ENCODE measurements around the gene SLTM. TPM values are rescaled to one million over a fixed set of nuclear protein-coding genes. Genes with fewer than 3 reads are reported as not detected.
A peak's percentile ranks its signal among the peaks of the same experiment; 100 is the strongest.

Gene SLTM
- 45.6 and 46.1 TPM in 2 replicates for total RNA-seq (2012; rRNA removed)

GRCh38 chr15:58933281-58934113 is at the start of gene SLTM:
Gene SLTM (minus strand): TSS chr15:58933679. CDS start chr15:58933565, 114 bp downstream.
- Histone ChIP-seq H3K9ac (ENCODE audit: low read depth, low read length) (peak within 1 kb of the TSS; percentile 98), H3K4me2 (ENCODE audit: low read length) (peak within 1 kb of the TSS; percentile 85), H3K9me3 (replicated peaks; ENCODE audit: low read length) (no peaks in the 10 kb centered on the region), H3K4me1 (ENCODE audit: control insufficient read depth, insufficient read depth, low read length) (peaks cover 17% of the 10 kb centered on the region), H3K4me3 (ENCODE audit: low read length) (peak within 1 kb of the TSS; percentile 94), H3K27me3 (ENCODE audit: control insufficient read depth, insufficient read depth, low read length) (no peaks in the 10 kb centered on the region), H3K36me3 (ENCODE audit: insufficient read depth, low read length) (peaks cover 6% of the 10 kb centered on the region)

- H3K27me3 ChIP-seq (ENCODE audit: control insufficient read depth, insufficient read depth, low read length): peaks cover 12% of the 10 kb centered on the region
- H3K9ac ChIP-seq (ENCODE audit: low read depth, low read length): no peak overlapping the region
- no peaks in the 10 kb centered on the region for H3K4me1 ChIP-seq (ENCODE audit: control insufficient read depth, insufficient read depth, low read length)
- no peak overlapping the region for H3K4me3 ChIP-seq (ENCODE audit: low read length)
- no peak overlapping the region for H3K4me2 ChIP-seq (ENCODE audit: low read length)
- H3K9me3 ChIP-seq (replicated peaks; ENCODE audit: low read length): no peaks in the 10 kb centered on the region
- H3K36me3 ChIP-seq (ENCODE audit: insufficient read depth, low read length): no peaks in the 10 kb centered on the region
Measured at GRCh38 chr15:58983261-58983660, 49.8 kb upstream of the SLTM start.

GRCh38 chr15:58981808-58982475 is 48.5 kb upstream of the SLTM start:
- Histone ChIP-seq H3K4me3 (ENCODE audit: low read length) (no peak overlapping the region), H3K27me3 (ENCODE audit: control insufficient read depth, insufficient read depth, low read length) (peaks cover 12% of the 10 kb centered on the region), H3K36me3 (ENCODE audit: insufficient read depth, low read length) (no peaks in the 10 kb centered on the region), H3K4me2 (ENCODE audit: low read length) (no peak overlapping the region), H3K9me3 (replicated peaks; ENCODE audit: low read length) (no peaks in the 10 kb centered on the region), H3K9ac (ENCODE audit: low read depth, low read length) (no peak overlapping the region), H3K4me1 (ENCODE audit: control insufficient read depth, insufficient read depth, low read length) (no peaks in the 10 kb centered on the region)

- Histone ChIP-seq H3K9me3 (replicated peaks; ENCODE audit: low read length) (no peaks in the 10 kb centered on the region), H3K36me3 (ENCODE audit: insufficient read depth, low read length) (no peaks in the 10 kb centered on the region), H3K9ac (ENCODE audit: low read depth, low read length) (no peak overlapping the region), H3K4me3 (ENCODE audit: low read length) (no peak overlapping the region), H3K27me3 (ENCODE audit: control insufficient read depth, insufficient read depth, low read length) (peaks cover 12% of the 10 kb centered on the region), H3K4me1 (ENCODE audit: control insufficient read depth, insufficient read depth, low read length) (no peaks in the 10 kb centered on the region), H3K4me2 (ENCODE audit: low read length) (no peak overlapping the region)
Measured at GRCh38 chr15:58980351-58980939, 47.0 kb upstream of the SLTM start.

GRCh38 chr15:58977887-58978286 is 44.4 kb upstream of the SLTM start:
- Histone ChIP-seq H3K4me1 (ENCODE audit: control insufficient read depth, insufficient read depth, low read length) (no peaks in the 10 kb centered on the region), H3K4me2 (ENCODE audit: low read length) (no peak overlapping the region), H3K4me3 (ENCODE audit: low read length) (no peak overlapping the region), H3K9ac (ENCODE audit: low read depth, low read length) (no peak overlapping the region), H3K27me3 (ENCODE audit: control insufficient read depth, insufficient read depth, low read length) (no peaks in the 10 kb centered on the region), H3K36me3 (ENCODE audit: insufficient read depth, low read length) (no peaks in the 10 kb centered on the region), H3K9me3 (replicated peaks; ENCODE audit: low read length) (no peaks in the 10 kb centered on the region)

- no peak overlapping the region for H3K4me3 ChIP-seq (ENCODE audit: low read length)
- no peaks in the 10 kb centered on the region for H3K9me3 ChIP-seq (replicated peaks; ENCODE audit: low read length)
- no peak overlapping the region for H3K4me2 ChIP-seq (ENCODE audit: low read length)
- no peaks in the 10 kb centered on the region for H3K27me3 ChIP-seq (ENCODE audit: control insufficient read depth, insufficient read depth, low read length)
- no peak overlapping the region for H3K9ac ChIP-seq (ENCODE audit: low read depth, low read length)
- peaks cover 6% of the 10 kb centered on the region for H3K4me1 ChIP-seq (ENCODE audit: control insufficient read depth, insufficient read depth, low read length)
- no peaks in the 10 kb centered on the region for H3K36me3 ChIP-seq (ENCODE audit: insufficient read depth, low read length)
Measured at GRCh38 chr15:58967479-58967878, 34.0 kb upstream of the SLTM start.

GRCh38 chr15:58966698-58967097 is 33.2 kb upstream of the SLTM start:
- Histone ChIP-seq H3K4me3 (ENCODE audit: low read length) (no peak overlapping the region), H3K9ac (ENCODE audit: low read depth, low read length) (no peak overlapping the region), H3K4me2 (ENCODE audit: low read length) (no peak overlapping the region), H3K4me1 (ENCODE audit: control insufficient read depth, insufficient read depth, low read length) (peaks cover 6% of the 10 kb centered on the region), H3K9me3 (replicated peaks; ENCODE audit: low read length) (no peaks in the 10 kb centered on the region), H3K36me3 (ENCODE audit: insufficient read depth, low read length) (no peaks in the 10 kb centered on the region), H3K27me3 (ENCODE audit: control insufficient read depth, insufficient read depth, low read length) (no peaks in the 10 kb centered on the region)

- H3K4me1 ChIP-seq (ENCODE audit: control insufficient read depth, insufficient read depth, low read length): peaks cover 6% of the 10 kb centered on the region
- H3K9ac ChIP-seq (ENCODE audit: low read depth, low read length): no peak overlapping the region
- no peak overlapping the region for H3K4me3 ChIP-seq (ENCODE audit: low read length)
- H3K9me3 ChIP-seq (replicated peaks; ENCODE audit: low read length): no peaks in the 10 kb centered on the region
- H3K4me2 ChIP-seq (ENCODE audit: low read length): no peak overlapping the region
- H3K36me3 ChIP-seq (ENCODE audit: insufficient read depth, low read length): no peaks in the 10 kb centered on the region
- no peaks in the 10 kb centered on the region for H3K27me3 ChIP-seq (ENCODE audit: control insufficient read depth, insufficient read depth, low read length)
Measured at GRCh38 chr15:58962662-58963565, 29.4 kb upstream of the SLTM start.

- no peak overlapping the region for H3K4me3 ChIP-seq (ENCODE audit: low read length)
- no peaks in the 10 kb centered on the region for H3K36me3 ChIP-seq (ENCODE audit: insufficient read depth, low read length)
- H3K9me3 ChIP-seq (replicated peaks; ENCODE audit: low read length): no peaks in the 10 kb centered on the region
- H3K4me1 ChIP-seq (ENCODE audit: control insufficient read depth, insufficient read depth, low read length): peaks cover 5% of the 10 kb centered on the region
- no peaks in the 10 kb centered on the region for H3K27me3 ChIP-seq (ENCODE audit: control insufficient read depth, insufficient read depth, low read length)
- H3K4me2 ChIP-seq (ENCODE audit: low read length): no peak overlapping the region
- H3K9ac ChIP-seq (ENCODE audit: low read depth, low read length): no peak overlapping the region
Measured at GRCh38 chr15:58962136-58962535, 28.7 kb upstream of the SLTM start.

- Histone ChIP-seq H3K9me3 (replicated peaks; ENCODE audit: low read length) (no peaks in the 10 kb centered on the region), H3K4me2 (ENCODE audit: low read length) (no peak overlapping the region), H3K4me3 (ENCODE audit: low read length) (no peak overlapping the region), H3K27me3 (ENCODE audit: control insufficient read depth, insufficient read depth, low read length) (no peaks in the 10 kb centered on the region), H3K9ac (ENCODE audit: low read depth, low read length) (no peak overlapping the region), H3K36me3 (ENCODE audit: insufficient read depth, low read length) (no peaks in the 10 kb centered on the region), H3K4me1 (ENCODE audit: control insufficient read depth, insufficient read depth, low read length) (no peaks in the 10 kb centered on the region)
Measured at GRCh38 chr15:58958811-58959210, 25.3 kb upstream of the SLTM start.
